Lower lobe of right lung (tissue), 2 donors: ENCODE results near the gene PCDH9. TPM values are rescaled to one million over a fixed set of nuclear protein-coding genes. Genes with fewer than 3 reads are reported as not detected.

Experiments
- ATAC-seq, 2 donors: fragments of 200-7000 bp; cut with Tn5 transposase; one replicate each; pipeline ENCODE4 v1.9.1; 2020 to 2022; ENCODE audit warnings: mild to moderate bottlenecking in 2 of 2, moderate library complexity in 2 of 2
- DNase-seq: peaks from one replicate; pipeline ENCODE4 v3.0.0-alpha.2; 2020
- H3K27ac ChIP-seq: fragments of 200-600 bp; one replicate; pipeline ENCODE4 v1.8.0; 2022
- H3K27me3 ChIP-seq: fragments of 200-600 bp; one replicate; pipeline ENCODE4 v1.8.0; 2022; ENCODE audit warnings: low read depth
- H3K36me3 ChIP-seq: fragments of 200-600 bp; one replicate; pipeline ENCODE4 v1.8.0; 2022; ENCODE audit warnings: mild to moderate bottlenecking
- H3K4me1 ChIP-seq: fragments of 200-600 bp; one replicate; pipeline ENCODE4 v1.8.0; 2022
- H3K4me3 ChIP-seq: fragments of 200-600 bp; one replicate; pipeline ENCODE4 v1.8.0; 2022; ENCODE audit warnings: mild to moderate bottlenecking
- H3K9me3 ChIP-seq: fragments of 200-600 bp; one replicate; pipeline ENCODE4 v1.8.0; 2022
- intact Hi-C: fragments of 100-400 bp; cut with DNase I; formaldehyde crosslinking; loops from one replicate; pipeline ENCODE4 v1.11.0; 2022
- total RNA-seq: library from RNA; stranded (reverse); fragmentation: NEBNext Ultra II Directional; extraction: Animal tissue kit (Norgen Biotek cat#: 25700); gene quantifications from one replicate; pipeline ENCODE4 v1.2.1, GENCODE V29; 2021
- TF ChIP-seq, protein P1 (sequence below): fragments of 200-600 bp; IDR thresholded peaks from one replicate; pipeline ENCODE4 v1.8.0; 2022; ENCODE audit warnings: antibody characterized with exemption, mild to moderate bottlenecking
- donor health status: DM: no; HTN: yes; CAD: no; lungs with severe emphysema.

The PCDH9 gene
- total RNA-seq, 1 donor from 2014 or later = 8.9 TPM

DNA sequence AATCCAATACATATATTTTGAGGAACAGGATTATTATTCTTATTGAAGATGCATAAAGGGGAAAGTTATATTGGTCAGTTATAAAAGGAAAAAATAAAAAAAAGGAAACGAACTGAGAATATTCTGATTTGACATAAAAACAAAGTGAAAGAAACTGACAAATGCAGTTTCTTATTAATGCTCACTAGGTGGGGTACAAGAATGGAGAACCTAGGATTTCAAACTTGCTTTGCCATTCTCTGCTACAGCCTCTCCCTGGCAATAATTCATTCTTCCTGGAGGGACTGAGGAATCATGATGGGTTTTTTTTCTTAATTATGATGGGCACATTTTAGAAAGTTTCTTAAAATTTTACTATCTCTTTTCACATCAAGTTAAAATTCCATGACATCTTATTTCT, 154.9 kb downstream of the PCDH9 start:
- H3K27ac ChIP-seq = no peak overlapping the region
- no peaks in the 10 kb centered on the region for H3K27me3 ChIP-seq
- H3K4me3 ChIP-seq = no peak overlapping the region
- intact Hi-C loops = no loop called here
- H3K4me1 ChIP-seq = no peaks in the 10 kb centered on the region
- no peaks in the 10 kb centered on the region for H3K9me3 ChIP-seq
- no peaks in the 10 kb centered on the region for H3K36me3 ChIP-seq
- TF ChIP-seq, protein P1, sequence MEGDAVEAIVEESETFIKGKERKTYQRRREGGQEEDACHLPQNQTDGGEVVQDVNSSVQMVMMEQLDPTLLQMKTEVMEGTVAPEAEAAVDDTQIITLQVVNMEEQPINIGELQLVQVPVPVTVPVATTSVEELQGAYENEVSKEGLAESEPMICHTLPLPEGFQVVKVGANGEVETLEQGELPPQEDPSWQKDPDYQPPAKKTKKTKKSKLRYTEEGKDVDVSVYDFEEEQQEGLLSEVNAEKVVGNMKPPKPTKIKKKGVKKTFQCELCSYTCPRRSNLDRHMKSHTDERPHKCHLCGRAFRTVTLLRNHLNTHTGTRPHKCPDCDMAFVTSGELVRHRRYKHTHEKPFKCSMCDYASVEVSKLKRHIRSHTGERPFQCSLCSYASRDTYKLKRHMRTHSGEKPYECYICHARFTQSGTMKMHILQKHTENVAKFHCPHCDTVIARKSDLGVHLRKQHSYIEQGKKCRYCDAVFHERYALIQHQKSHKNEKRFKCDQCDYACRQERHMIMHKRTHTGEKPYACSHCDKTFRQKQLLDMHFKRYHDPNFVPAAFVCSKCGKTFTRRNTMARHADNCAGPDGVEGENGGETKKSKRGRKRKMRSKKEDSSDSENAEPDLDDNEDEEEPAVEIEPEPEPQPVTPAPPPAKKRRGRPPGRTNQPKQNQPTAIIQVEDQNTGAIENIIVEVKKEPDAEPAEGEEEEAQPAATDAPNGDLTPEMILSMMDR = no peak
- DNase-seq (no peak), ATAC-seq (no peak)

DNA sequence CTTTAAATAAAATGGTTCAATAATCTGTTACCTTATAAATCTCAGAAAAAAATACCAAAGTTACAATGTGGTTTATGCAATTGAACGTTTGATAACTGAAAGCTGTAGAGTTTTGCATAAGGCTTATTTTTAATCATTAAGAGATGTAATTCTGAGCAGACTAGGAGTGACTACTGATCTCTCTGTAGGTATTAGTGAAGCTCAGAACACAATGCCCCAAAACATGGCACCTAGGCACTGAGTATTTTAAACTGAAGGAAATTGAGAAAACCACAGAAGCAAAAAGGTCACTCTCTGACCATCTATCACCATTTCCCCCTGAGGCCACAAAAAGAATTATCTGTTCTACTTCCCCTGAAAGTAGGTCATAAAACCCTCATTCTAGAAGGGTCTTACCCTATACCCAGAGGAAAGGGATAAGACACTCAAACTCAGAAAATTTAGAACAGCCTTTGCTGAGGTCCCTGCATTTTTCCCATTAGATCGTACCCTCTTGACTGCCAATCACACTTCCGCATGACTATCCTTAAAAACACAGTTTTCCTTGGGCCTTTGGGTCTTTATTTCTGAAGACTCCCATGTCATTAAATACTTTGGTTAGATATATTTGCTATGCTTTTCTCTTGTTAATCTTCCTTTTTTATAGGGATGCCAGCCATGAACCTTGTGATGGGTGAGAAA, 158.1 kb downstream of the PCDH9 start:
- Histone ChIP-seq H3K4me1 (no peaks in the 10 kb centered on the region), H3K27ac (no peak overlapping the region), H3K4me3 (no peak overlapping the region), H3K9me3 (no peaks in the 10 kb centered on the region), H3K36me3 (no peaks in the 10 kb centered on the region), H3K27me3 (no peaks in the 10 kb centered on the region)
- intact Hi-C loops = no loop called here
- TF ChIP-seq, protein P1 = no peak
- ATAC-seq (no peak), DNase-seq (no peak)

DNA sequence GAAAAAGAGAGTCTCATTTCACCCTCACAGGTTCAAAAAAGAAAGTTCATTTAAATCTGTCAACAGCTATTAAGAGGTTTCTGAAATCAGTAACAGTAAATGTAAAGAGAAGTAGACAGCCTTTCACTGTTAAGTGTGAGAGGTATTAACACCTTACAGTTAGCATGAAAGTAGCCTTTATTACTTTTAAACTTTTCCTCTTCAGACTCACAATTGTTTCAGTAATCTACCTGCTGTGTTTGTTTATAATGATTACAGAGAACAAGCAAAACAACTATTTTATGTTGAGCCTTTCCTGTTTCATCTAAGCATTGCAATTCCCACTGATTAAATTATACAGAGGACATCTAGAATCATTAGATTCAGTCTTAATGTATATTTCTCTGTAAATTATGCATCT, 159.8 kb downstream of the PCDH9 start:
- no peaks in the 10 kb centered on the region for H3K27me3 ChIP-seq
- TF ChIP-seq, protein P1 = no peak
- H3K36me3 ChIP-seq = no peaks in the 10 kb centered on the region
- no peak for ATAC-seq
- H3K9me3 ChIP-seq = no peaks in the 10 kb centered on the region
- no peak overlapping the region for H3K27ac ChIP-seq
- no peak overlapping the region for H3K4me3 ChIP-seq
- no peak for DNase-seq
- no peaks in the 10 kb centered on the region for H3K4me1 ChIP-seq
- intact Hi-C loops = no loop called here

DNA sequence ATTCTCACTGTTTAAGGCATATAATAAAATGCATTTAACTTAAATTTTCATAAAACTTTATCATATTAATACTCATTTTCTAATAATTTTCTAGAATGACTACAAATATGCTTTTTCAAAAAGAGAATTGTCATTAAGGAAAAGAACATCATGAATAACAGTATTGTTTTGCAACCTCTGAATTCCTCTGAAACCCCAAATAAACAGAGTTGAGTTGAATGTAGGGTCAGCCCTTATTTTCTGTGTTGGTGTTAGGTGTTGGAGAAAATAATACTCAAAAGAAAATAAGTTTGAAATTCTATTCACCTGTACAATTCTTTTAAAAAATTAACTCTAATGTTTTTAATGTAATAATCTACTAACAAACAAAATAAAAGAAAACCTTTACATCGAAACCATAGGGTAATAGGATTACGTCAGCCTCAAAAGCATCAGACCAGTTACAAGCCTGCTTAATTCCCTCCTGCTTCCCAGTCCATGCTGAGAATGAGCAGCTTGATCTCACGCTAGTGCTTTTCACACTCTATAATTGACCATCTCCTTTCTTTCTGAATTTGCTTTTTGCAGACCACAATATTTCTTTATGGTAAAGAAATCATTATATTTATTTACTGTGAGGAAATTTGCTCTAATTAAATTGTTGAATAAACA, 160.9 kb downstream of the PCDH9 start:
- H3K36me3 ChIP-seq = no peaks in the 10 kb centered on the region
- no peak for ATAC-seq
- H3K4me1 ChIP-seq = no peaks in the 10 kb centered on the region
- no peaks in the 10 kb centered on the region for H3K27me3 ChIP-seq
- TF ChIP-seq, protein P1 = no peak
- intact Hi-C loops = no loop called here
- no peak for DNase-seq
- H3K4me3 ChIP-seq = no peak overlapping the region
- H3K9me3 ChIP-seq = no peaks in the 10 kb centered on the region
- H3K27ac ChIP-seq = no peak overlapping the region

DNA sequence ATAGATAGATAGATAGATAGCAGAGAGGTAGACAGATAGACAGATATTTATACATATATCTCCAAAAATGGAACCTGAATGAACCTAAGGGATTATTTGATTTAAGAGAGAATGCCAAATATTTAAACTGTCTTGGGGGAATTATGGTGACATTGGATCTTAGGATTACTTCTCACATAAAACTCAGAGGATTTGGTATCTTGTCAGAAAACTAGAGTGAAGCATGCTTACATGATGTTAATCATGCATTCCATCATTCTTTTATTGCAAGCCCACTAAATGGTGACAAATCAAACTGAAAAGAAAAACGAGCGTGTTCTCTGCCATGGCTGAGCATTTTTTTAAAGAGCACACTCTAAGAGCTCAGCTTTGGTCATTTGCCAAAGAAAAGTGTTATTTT, 165.2 kb downstream of the PCDH9 start:
- no peak for DNase-seq
- Histone ChIP-seq H3K27me3 (no peaks in the 10 kb centered on the region), H3K4me1 (no peaks in the 10 kb centered on the region), H3K36me3 (no peaks in the 10 kb centered on the region), H3K27ac (no peak overlapping the region), H3K9me3 (no peaks in the 10 kb centered on the region), H3K4me3 (no peak overlapping the region)
- TF ChIP-seq, protein P1 = no peak
- no peak for ATAC-seq
- intact Hi-C loops = no loop called here
